ENCODE data around the gene ADAD2. TPM values are rescaled to one million over a fixed set of nuclear protein-coding genes. Genes with fewer than 3 reads are reported as not detected.

ADAD2 gene
- total and polyA plus RNA-seq, 12 donors = 0.12 to 11.6 (median 0.63) TPM; not detected in 3

- no peak for DNase-seq
- 80 to 83% (median 81%) methylated on average over 17 of the region's 17 CpGs for WGBS, 4 donors
- no peaks in the 10 kb centered on the region for H3K4me1 ChIP-seq (replicated peaks in 1 of 2)
- H3K36me3 ChIP-seq (replicated peaks in 1 of 2) = no peaks in the 10 kb centered on the region
- no peaks in the 10 kb centered on the region for H3K9me3 ChIP-seq (replicated peaks in 1 of 3)
- H3K27ac ChIP-seq = no peak overlapping the region
- intact Hi-C loops (cut with DNase I) = no loop called here
- no peak overlapping the region for H3K4me3 ChIP-seq
- H3K27me3 ChIP-seq = no peaks in the 10 kb centered on the region
- TF ChIP-seq POLR2A (IDR thresholded peaks at IDR 0.05) (no peak), CTCF (IDR thresholded peaks at IDR 0.05) (no peak)
Observed at GRCh38 chr16:84218176-84218823, 27.3 kb downstream of the ADAD2 start.

- Histone ChIP-seq H3K36me3 (replicated peaks in 1 of 2) (no peaks in the 10 kb centered on the region), H3K27ac (no peak overlapping the region), H3K27me3 (no peaks in the 10 kb centered on the region), H3K4me1 (replicated peaks in 1 of 2) (no peaks in the 10 kb centered on the region), H3K4me3 (no peak overlapping the region), H3K9me3 (replicated peaks in 1 of 3) (no peaks in the 10 kb centered on the region)
- 74 to 83% (median 78%) methylated on average over 6 of the region's 6 CpGs for WGBS, 4 donors
- TF ChIP-seq CTCF (IDR thresholded peaks at IDR 0.05) (no peak), POLR2A (IDR thresholded peaks at IDR 0.05) (no peak)
- DNase-seq = no peak
- intact Hi-C loops (cut with DNase I) = no loop called here
Observed at GRCh38 chr16:84218956-84219355, 28.0 kb downstream of the ADAD2 start.

GRCh38 chr16:84220851-84221250, 29.9 kb downstream of the ADAD2 start:
- WGBS, 4 donors = 73 to 100% (median 96%) methylated on average over 1 of the region's 1 CpG
- intact Hi-C loops (cut with DNase I) = no loop called here
- H3K36me3 ChIP-seq (replicated peaks in 1 of 2) = no peaks in the 10 kb centered on the region
- H3K27me3 ChIP-seq = no peaks in the 10 kb centered on the region
- H3K4me3 ChIP-seq = no peak overlapping the region
- DNase-seq = no peak
- H3K9me3 ChIP-seq (replicated peaks in 1 of 3) = no peaks in the 10 kb centered on the region
- no peaks in the 10 kb centered on the region for H3K4me1 ChIP-seq (replicated peaks in 1 of 2)
- no peak overlapping the region for H3K27ac ChIP-seq
- TF ChIP-seq POLR2A (IDR thresholded peaks at IDR 0.05) (no peak), CTCF (IDR thresholded peaks at IDR 0.05) (no peak)

GRCh38 chr16:84223456-84223855, 32.5 kb downstream of the ADAD2 start:
- no peak for TF ChIP-seq CTCF (IDR thresholded peaks at IDR 0.05)
- no peak for TF ChIP-seq POLR2A (IDR thresholded peaks at IDR 0.05)
- intact Hi-C loops (cut with DNase I) = no loop called here
- no peak for DNase-seq
- H3K4me3 ChIP-seq = no peak overlapping the region
- H3K9me3 ChIP-seq (replicated peaks in 1 of 3) = no peaks in the 10 kb centered on the region
- no peaks in the 10 kb centered on the region for H3K27me3 ChIP-seq
- WGBS, 4 donors = 76 to 87% (median 83%) methylated on average over 3 to 4 of the region's 4 CpGs
- peaks cover 8 to 9% of the 10 kb centered on the region in 2 donors for H3K4me1 ChIP-seq (replicated peaks in 1 of 2)
- H3K36me3 ChIP-seq (replicated peaks in 1 of 2) = no peaks in the 10 kb centered on the region
- no peak overlapping the region for H3K27ac ChIP-seq
